Measurements from ENCODE around the gene ZNF281. TPM values are rescaled to one million over a fixed set of nuclear protein-coding genes. Genes with fewer than 3 reads are reported as not detected.

ZNF281 gene
- total and polyA plus RNA-seq, 9 of the 15 experiments (the other 6 are each of a cell fraction or from before 2014, with no cell fraction given): 9.6 to 24.9 (median 16.5) TPM

- TF ChIP-seq NCOA4 (IDR thresholded peaks at IDR 0.05; ENCODE audit: partially characterized antibody) (no peak), TEAD4 (IDR thresholded peaks at IDR 0.05; ENCODE audit: low read length) (peak; percentile 46; the same call in 1 of the 2 replicates), TEAD4 (CRISPR knock-in tag; IDR thresholded peaks at IDR 0.05; ENCODE audit: borderline replicate concordance) (no peak), GABPA (tag; conservative IDR thresholded peaks at IDR 0.05; ENCODE audit: low read depth) (no peak), HMG20A (CRISPR knock-in tag; conservative IDR thresholded peaks at IDR 0.05) (no peak), SIN3B (IDR thresholded peaks at IDR 0.05; ENCODE audit: low read depth) (no peak), THRAP3 (IDR thresholded peaks at IDR 0.05; ENCODE audit: borderline replicate concordance) (no peak), ZNF785 (CRISPR knock-in tag; IDR thresholded peaks at IDR 0.05) (no peak), CBFA2T3 (IDR thresholded peaks at IDR 0.05) (peak; percentile 77), KDM4B (IDR thresholded peaks at IDR 0.05; ENCODE audit: borderline replicate concordance in 2 of 2, low read depth in 1 of 2) (no peak), ZFP91 (CRISPR knock-in tag; IDR thresholded peaks at IDR 0.05) (no peak), ZNF311 (CRISPR knock-in tag; IDR thresholded peaks at IDR 0.05) (no peak), MTA1 (IDR thresholded peaks at IDR 0.05; ENCODE audit: borderline replicate concordance) (no peak)
These were observed 43.2 kb upstream of the ZNF281 start (continued) for GRCh38 chr1:200452850-200453552.

Data from K562 (cell line).